ENCODE results near the gene YAP1. TPM values are rescaled to one million over a fixed set of nuclear protein-coding genes. Genes with fewer than 3 reads are reported as not detected.
A peak's percentile ranks its signal among the peaks of the same experiment; 100 is the strongest.

The YAP1 gene
- total and polyA plus RNA-seq, 2 of the 4 experiments (the other 2 are of a cell fraction) = 121 to 251 TPM

DNA sequence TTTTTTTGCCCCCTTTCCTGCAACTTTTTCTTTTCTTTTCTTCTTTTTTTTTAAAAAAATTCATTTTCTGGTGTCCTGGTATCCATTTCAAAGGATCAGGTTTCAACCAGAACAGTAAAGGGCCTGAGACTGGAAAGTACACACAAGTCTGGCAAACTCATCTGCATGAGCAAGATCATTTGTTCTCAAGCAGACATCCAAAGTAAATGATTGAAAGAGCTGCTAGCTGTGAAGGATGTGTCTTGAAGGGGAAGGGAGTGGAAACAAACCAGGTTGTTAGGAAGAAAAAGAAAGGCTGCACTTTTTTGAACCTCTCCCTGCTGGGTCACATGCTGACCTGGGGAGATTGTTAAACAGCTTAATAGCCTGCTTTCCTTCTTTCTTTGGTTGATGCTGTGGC is 5.3 kb downstream of the YAP1 start:
- H3K56ac ChIP-seq (ENCODE audit: extremely low read depth, insufficient read depth, low read length) = no peak overlapping the region
- H2BK15ac ChIP-seq (ENCODE audit: low read depth, low read length) = no peak overlapping the region
- no peak overlapping the region for H3K18ac ChIP-seq (ENCODE audit: low read depth, low read length)
- no peak overlapping the region for H3K4me3 ChIP-seq (ENCODE audit: insufficient read depth, low read depth, low read length)
- ChIA-PET POLR2A (ENCODE audit: unreplicated experiment) (interaction anchor here (0.6 kb wide), 1 partner anchor 43 kb away, joined by 3 read pairs; no protein-coding TSS in a partner anchor), CTCF (interaction anchor here (0.7 kb wide), 1 partner anchor 1428 kb away, joined by 3 read pairs; no protein-coding TSS in a partner anchor)
- peak overlapping the region in 1 of 2 experiments; percentile 3; a peak in 1 of 4 replicates for H4K8ac ChIP-seq (ENCODE audit: low read depth in 2 of 2, low read length in 2 of 2)
- ATAC-seq (ENCODE audit: low read depth) (no peak), DNase-seq (peak; percentile 79)
- H3K4ac ChIP-seq (ENCODE audit: low read depth, low read length) = peak overlapping the region; percentile 14; the same call in 1 of the 2 replicates
- no peaks in the 10 kb centered on the region for H3K27me3 ChIP-seq (ENCODE audit: control insufficient read depth, insufficient read depth, low read length)
- H2BK120ac ChIP-seq (ENCODE audit: low read depth, low read length) = peak overlapping the region; percentile 17; the same call in 1 of the 2 replicates
- H4K91ac ChIP-seq (ENCODE audit: insufficient read depth, low read depth, low read length) = no peak overlapping the region; the same call in 1 of the 2 replicates
- no peak overlapping the region; the same call in 1 of the 2 replicates for H3K14ac ChIP-seq (replicated peaks; ENCODE audit: low read depth, low read length)
- peaks cover 6% of the 10 kb centered on the region for H3K36me3 ChIP-seq (ENCODE audit: control insufficient read depth, insufficient read depth, low read length)
- H2AK9ac ChIP-seq (replicated peaks; ENCODE audit: low read depth, low read length, poor library complexity) = no peak overlapping the region
- H3K4me1 ChIP-seq (ENCODE audit: control insufficient read depth, insufficient read depth, low read length) = peaks cover 14% of the 10 kb centered on the region
- H2BK20ac ChIP-seq (ENCODE audit: low read depth, low read length) = no peak overlapping the region
- H3K9me1 ChIP-seq (ENCODE audit: insufficient read depth, low read length) = peaks cover 5% of the 10 kb centered on the region
- H3K27ac ChIP-seq (ENCODE audit: insufficient read depth, low read length) = peak overlapping the region; percentile 70; the same call in 1 of the 2 replicates
- peak overlapping the region; percentile 94 for H3K4me2 ChIP-seq (ENCODE audit: low read depth, low read length)
- H3K79me1 ChIP-seq (ENCODE audit: low read depth in 1 of 2, low read length in 2 of 2) = peaks cover 0 to 23% of the 10 kb centered on the region in 2 experiments; a peak in 2 of 4 replicates
- H3K9me3 ChIP-seq (ENCODE audit: control insufficient read depth, insufficient read depth, low read length) = no peaks in the 10 kb centered on the region
- H2AK5ac ChIP-seq (ENCODE audit: low read depth, low read length) = peak overlapping the region; percentile 36; the same call in 1 of the 2 replicates
- H4K20me1 ChIP-seq (ENCODE audit: insufficient read depth, low read length) = peaks cover 32% of the 10 kb centered on the region
- BruUV-seq (replicated peaks) = no TSS peak
- H3K9ac ChIP-seq (ENCODE audit: low read depth, low read length) = peak overlapping the region; percentile 66; the same call in 1 of the 2 replicates
- peak overlapping the region; percentile 61; the same call in 1 of the 2 replicates for H3K23ac ChIP-seq (ENCODE audit: low read depth, low read length)
- H2AFZ ChIP-seq (replicated peaks; ENCODE audit: low read length, poor library complexity) = no peak overlapping the region
- peak overlapping the region; percentile 76 for H2BK5ac ChIP-seq (ENCODE audit: low read depth, low read length, poor library complexity, severe bottlenecking)
- in situ Hi-C loops (cut with MboI; ENCODE audit: low sequenced_read_pairs) = no loop called here
- dilution Hi-C loops (cut with HindIII; ENCODE audit: low sequenced_read_pairs, unreplicated experiment) = no loop called here
- intact Hi-C loops (cut with micrococcal nuclease) = loop anchor here (2.0 kb wide), 1 partner anchor 23 kb away; no protein-coding TSS in a partner anchor
- no peak for TF ChIP-seq RCOR1 (IDR thresholded peaks at IDR 0.05; ENCODE audit: insufficient replicate concordance, low read length)
- TF ChIP-seq, protein P1, sequence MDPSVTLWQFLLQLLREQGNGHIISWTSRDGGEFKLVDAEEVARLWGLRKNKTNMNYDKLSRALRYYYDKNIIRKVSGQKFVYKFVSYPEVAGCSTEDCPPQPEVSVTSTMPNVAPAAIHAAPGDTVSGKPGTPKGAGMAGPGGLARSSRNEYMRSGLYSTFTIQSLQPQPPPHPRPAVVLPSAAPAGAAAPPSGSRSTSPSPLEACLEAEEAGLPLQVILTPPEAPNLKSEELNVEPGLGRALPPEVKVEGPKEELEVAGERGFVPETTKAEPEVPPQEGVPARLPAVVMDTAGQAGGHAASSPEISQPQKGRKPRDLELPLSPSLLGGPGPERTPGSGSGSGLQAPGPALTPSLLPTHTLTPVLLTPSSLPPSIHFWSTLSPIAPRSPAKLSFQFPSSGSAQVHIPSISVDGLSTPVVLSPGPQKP (IDR thresholded peaks at IDR 0.05; ENCODE audit: borderline replicate concordance, low read depth, low read length) = no peak
- peak overlapping the region; percentile 12; the same call in 1 of the 2 replicates for H4K5ac ChIP-seq (ENCODE audit: low read depth, low read length)
